ENCODE measurements around the gene BCKDK.

BCKDK gene

GRCh38 chr16:31108035-31108793 lies at the start of gene BCKDK:
Gene BCKDK (plus strand): TSS chr16:31108386. CDS start chr16:31109224, 838 bp downstream.
- peak; percentile 73 for DNase-seq

GRCh38 chr16:31061126-31061812 lies 46.9 kb upstream of the BCKDK start:
- no peak for DNase-seq

GRCh38 chr16:31061813-31062440 lies 46.3 kb upstream of the BCKDK start:
- no peak for DNase-seq

- no peak for DNase-seq
These were observed 44.7 kb upstream of the BCKDK start for GRCh38 chr16:31063495-31063842.

- no peak for DNase-seq
These were observed 44.2 kb upstream of the BCKDK start for GRCh38 chr16:31063843-31064611.

- DNase-seq = no peak
These were observed 43.2 kb upstream of the BCKDK start for GRCh38 chr16:31064882-31065461.

GRCh38 chr16:31067342-31067741 lies 40.8 kb upstream of the BCKDK start:
- DNase-seq = no peak

- DNase-seq = no peak
These were observed 36.3 kb upstream of the BCKDK start for GRCh38 chr16:31071861-31072260.

- peak; percentile 47 for DNase-seq
These were observed 35.5 kb upstream of the BCKDK start for GRCh38 chr16:31072540-31073141.

GRCh38 chr16:31073142-31073969 lies 34.8 kb upstream of the BCKDK start:
- peak; percentile 93 for DNase-seq

- DNase-seq = peak; percentile 99
These were observed 34.0 kb upstream of the BCKDK start, which contains the start of the genes ZNF646 and ZNF668 for GRCh38 chr16:31073970-31074813. Gene ZNF646 (plus strand): TSS chr16:31074422. CDS start chr16:31076325, 1,903 bp downstream. Gene ZNF668 (minus strand): TSS chr16:31074240. CDS start chr16:31064459, 9,781 bp downstream.

- peak; percentile 24 for DNase-seq
These were observed 33.4 kb upstream of the BCKDK start for GRCh38 chr16:31074814-31075183.

- DNase-seq = no peak
These were observed 31.9 kb upstream of the BCKDK start for GRCh38 chr16:31076319-31076718.

GRCh38 chr16:31077024-31077423 lies 31.2 kb upstream of the BCKDK start:
- no peak for DNase-seq

- no peak for DNase-seq
These were observed 30.4 kb upstream of the BCKDK start for GRCh38 chr16:31077592-31078396.

- no peak for DNase-seq
These were observed 29.4 kb upstream of the BCKDK start for GRCh38 chr16:31078597-31079341.

- DNase-seq = no peak
These were observed 28.7 kb upstream of the BCKDK start for GRCh38 chr16:31079342-31079944.

- no peak for DNase-seq
These were observed 28.1 kb upstream of the BCKDK start for GRCh38 chr16:31080035-31080629.
